Choroid plexus epithelial cell (primary cell): Measurements from ENCODE around the gene LRRC53.

Source experiments
- DNase-seq: peaks from one replicate; pipeline ENCODE4 v3.0.0-alpha.2; 2010; ENCODE audit warnings: low read depth
- H3K4me3 ChIP-seq: 2 replicates; pipeline ENCODE4 v1.5.1; 2011; ENCODE audit warnings: low read depth, mild to moderate bottlenecking, control low read depth, low read length, moderate library complexity
- CTCF ChIP-seq: conservative IDR thresholded peaks from 2 replicates; pipeline ENCODE4 v1.5.1; 2011; ENCODE audit warnings: low read depth, mild to moderate bottlenecking, control low read depth, inconsistent platforms, low read length, moderate library complexity

The LRRC53 gene

GRCh38 chr1:74465193-74465681 lies 47.2 kb downstream of the LRRC53 start:
- no peak for TF ChIP-seq CTCF
- no peak for DNase-seq

GRCh38 chr1:74464037-74464436 lies 48.4 kb downstream of the LRRC53 start:
- no peak for DNase-seq
- TF ChIP-seq CTCF = no peak
- no peak overlapping the region for H3K4me3 ChIP-seq

More at GRCh38 chr1:74465193-74465681, 47.2 kb downstream of the LRRC53 start:
- no peak overlapping the region for H3K4me3 ChIP-seq

GRCh38 chr1:74463333-74463988 lies 49.0 kb downstream of the LRRC53 start:
- TF ChIP-seq CTCF = no peak
- no peak overlapping the region for H3K4me3 ChIP-seq
- DNase-seq = no peak

GRCh38 chr1:74457253-74457652 lies 55.2 kb downstream of the LRRC53 start:
- no peak for DNase-seq
- no peak for TF ChIP-seq CTCF

GRCh38 chr1:74455390-74455789 lies 57.0 kb downstream of the LRRC53 start:
- no peak overlapping the region for H3K4me3 ChIP-seq
- TF ChIP-seq CTCF = no peak
- DNase-seq = no peak

More at GRCh38 chr1:74457253-74457652, 55.2 kb downstream of the LRRC53 start:
- no peak overlapping the region for H3K4me3 ChIP-seq

- no peak overlapping the region for H3K4me3 ChIP-seq
- no peak for TF ChIP-seq CTCF
- no peak for DNase-seq
Measured at GRCh38 chr1:74453277-74453676, 59.1 kb downstream of the LRRC53 start.

- no peak for DNase-seq
- TF ChIP-seq CTCF = no peak
- no peak overlapping the region for H3K4me3 ChIP-seq
Measured at GRCh38 chr1:74452035-74452434, 60.4 kb downstream of the LRRC53 start.
